H9 (cell line): ENCODE data around the gene CSF2. TPM values are rescaled to one million over a fixed set of nuclear protein-coding genes. Genes with fewer than 3 reads are reported as not detected.

Source experiments
- DNase-seq: peaks from one replicate; pipeline ENCODE4 v3.0.0-alpha.2; 2017
- H2AFZ ChIP-seq: one replicate; pipeline ENCODE4 v1.6.1; 2013; ENCODE audit warnings: mild to moderate bottlenecking, low read length, control low read depth, moderate library complexity
- H2AK5ac ChIP-seq: 2 replicates; pipeline ENCODE4 v1.6.1; 2013; ENCODE audit warnings: low read length, control low read depth, mixed read lengths; ENCODE audit not compliant: insufficient read length
- H2BK120ac ChIP-seq: one replicate; pipeline ENCODE4 v1.6.1; 2013; ENCODE audit warnings: low read depth, mild to moderate bottlenecking, low read length, control low read depth, inconsistent platforms; ENCODE audit not compliant: poor library complexity, severe bottlenecking
- H2BK12ac ChIP-seq: 2 replicates; pipeline ENCODE4 v1.6.1; 2013; ENCODE audit warnings: low read length, control low read depth, mixed read lengths, low read depth; ENCODE audit not compliant: insufficient read length
- H2BK15ac ChIP-seq: 2 replicates; pipeline ENCODE4 v1.6.1; 2013; ENCODE audit warnings: low read depth, low read length, control low read depth
- H2BK20ac ChIP-seq: one replicate; pipeline ENCODE4 v1.6.1; 2013; ENCODE audit warnings: low read depth, mild to moderate bottlenecking, low read length, control low read depth, inconsistent platforms; ENCODE audit not compliant: poor library complexity, severe bottlenecking
- H2BK5ac ChIP-seq: 2 replicates; pipeline ENCODE4 v1.6.1; 2013; ENCODE audit warnings: low read length, control low read depth, mixed read lengths; ENCODE audit not compliant: insufficient read length
- H3K14ac ChIP-seq: 2 replicates; pipeline ENCODE4 v1.6.1; 2013; ENCODE audit warnings: low read length, control low read depth; ENCODE audit not compliant: insufficient read depth
- H3K18ac ChIP-seq: 2 replicates; pipeline ENCODE4 v1.6.1; 2013; ENCODE audit warnings: low read depth, mild to moderate bottlenecking, mixed read lengths, low read length, control low read depth; ENCODE audit not compliant: insufficient read length
- H3K23ac ChIP-seq: 2 replicates; pipeline ENCODE4 v1.6.1; 2013; ENCODE audit warnings: low read length, control low read depth, mixed read lengths, low read depth; ENCODE audit not compliant: insufficient read length
- H3K23me2 ChIP-seq: 2 replicates; pipeline ENCODE4 v1.6.1; 2013; ENCODE audit warnings: low read depth, mild to moderate bottlenecking, mixed read lengths, low read length, control low read depth; ENCODE audit not compliant: insufficient read length, poor library complexity, severe bottlenecking
- H3K27ac ChIP-seq: 2 replicates; pipeline ENCODE4 v1.5.1; 2013; ENCODE audit warnings: low read length, control low read depth, mixed read lengths, low read depth; ENCODE audit not compliant: insufficient read length
- H3K27me3 ChIP-seq: 2 replicates; pipeline ENCODE4 v1.6.1; 2013; ENCODE audit warnings: low read length, control low read depth, inconsistent platforms; ENCODE audit not compliant: insufficient read depth
- H3K4ac ChIP-seq: 2 replicates; pipeline ENCODE4 v1.6.1; 2013; ENCODE audit warnings: low read depth, mild to moderate bottlenecking, control low read depth, inconsistent platforms, low read length, moderate library complexity
- H3K4me1 ChIP-seq: 2 replicates; pipeline ENCODE4 v1.6.1; 2013; ENCODE audit warnings: low read length, control low read depth, inconsistent platforms; ENCODE audit not compliant: insufficient read depth
- H3K4me2 ChIP-seq: 2 replicates; pipeline ENCODE4 v1.6.1; 2013; ENCODE audit warnings: low read length, control low read depth, mixed read lengths; ENCODE audit not compliant: insufficient read length, insufficient read depth
- H3K56ac ChIP-seq: 2 replicates; pipeline ENCODE4 v1.6.1; 2013; ENCODE audit warnings: low read depth, mild to moderate bottlenecking, mixed read lengths, low read length, control low read depth; ENCODE audit not compliant: insufficient read length
- H3K79me1 ChIP-seq: 2 replicates; pipeline ENCODE4 v1.6.1; 2013; ENCODE audit warnings: low read depth, mild to moderate bottlenecking, moderate library complexity, low read length, control low read depth, inconsistent platforms; ENCODE audit not compliant: insufficient read depth, poor library complexity, severe bottlenecking
- H3K79me2 ChIP-seq: 2 replicates; pipeline ENCODE4 v1.6.1; 2013; ENCODE audit warnings: low read length, control low read depth, inconsistent platforms; ENCODE audit not compliant: insufficient read depth
- H3K9ac ChIP-seq: 2 replicates; pipeline ENCODE4 v1.6.1; 2013; ENCODE audit warnings: low read length, control low read depth, mixed read lengths; ENCODE audit not compliant: insufficient read length; ENCODE audit errors: extremely low read depth
- H3K9me3 ChIP-seq: one replicate; pipeline ENCODE4 v1.6.1; 2013; ENCODE audit warnings: low read depth, low read length, inconsistent platforms; ENCODE audit not compliant: control insufficient read depth
- H3T11ph ChIP-seq: one replicate; pipeline ENCODE4 v1.6.1; 2013; ENCODE audit warnings: mild to moderate bottlenecking, low read length, control low read depth, inconsistent platforms
- H4K20me1 ChIP-seq: one replicate; pipeline ENCODE4 v1.6.1; 2013; ENCODE audit not compliant: control insufficient read depth, insufficient read length, insufficient read depth
- H4K5ac ChIP-seq: 2 replicates; pipeline ENCODE4 v1.6.1; 2013; ENCODE audit warnings: low read depth, mild to moderate bottlenecking, mixed read lengths, low read length, control low read depth; ENCODE audit not compliant: insufficient read length
- H4K8ac ChIP-seq: replicated peaks from 2 replicates; pipeline ENCODE4 v1.6.1; 2013; ENCODE audit warnings: low read length, control low read depth, mixed read lengths, low read depth; ENCODE audit not compliant: insufficient read length
- H4K91ac ChIP-seq: 2 replicates; pipeline ENCODE4 v1.6.1; 2013; ENCODE audit warnings: low read depth, mild to moderate bottlenecking, moderate library complexity, mixed read lengths, low read length, control low read depth; ENCODE audit not compliant: insufficient read length
- H3K27ac Mint-ChIP-seq, 3 experiments: 2 replicates in 2 of 3; 3 replicates in 1 of 3; pipeline ENCODE4 v1.8.0; 2020 to 2021; ENCODE audit warnings: mixed read lengths in 3 of 3, mild to moderate bottlenecking in 1 of 3, moderate library complexity in 1 of 3
- H3K27me3 Mint-ChIP-seq: 2 replicates; pipeline ENCODE4 v1.8.0; 2021; ENCODE audit warnings: low read depth, mild to moderate bottlenecking, moderate library complexity, mixed read lengths
- H3K36me3 Mint-ChIP-seq, 3 experiments: 2 replicates in 2 of 3; 3 replicates in 1 of 3; pipeline ENCODE4 v1.8.0; 2020 to 2021; ENCODE audit warnings: low read depth in 3 of 3, mixed read lengths in 3 of 3; ENCODE audit not compliant: insufficient read depth in 1 of 3
- H3K4me1 Mint-ChIP-seq, 2 experiments: 2 replicates each; pipeline ENCODE4 v1.8.0; 2020; ENCODE audit warnings: mixed read lengths in 2 of 2
- H3K4me3 Mint-ChIP-seq, 2 experiments: 2 replicates in 1 of 2; 3 replicates in 1 of 2; pipeline ENCODE4 v1.8.0; 2020 to 2021; ENCODE audit warnings: mild to moderate bottlenecking in 2 of 2, mixed read lengths in 2 of 2, moderate library complexity in 1 of 2
- H3K9me3 Mint-ChIP-seq, 2 experiments: 2 replicates in 1 of 2; 3 replicates in 1 of 2; pipeline ENCODE4 v1.8.0; 2020; ENCODE audit warnings: mild to moderate bottlenecking in 2 of 2, mixed read lengths in 2 of 2, moderate library complexity in 1 of 2
- WGBS: extraction: QIAGEN DNeasy Blood & Tissue Kit; methylation state at CpG from one replicate; pipeline ENCODE4 v1.1.7; 2013; ENCODE audit warnings: missing lambda C conversion rate, low lambda C conversion rate, mixed read lengths; ENCODE audit not compliant: insufficient read length; ENCODE audit errors: extremely low coverage; 5-methylcytosine and 5-hydroxymethylcytosine counted together
- total RNA-seq: library from RNA; stranded (reverse); gene quantifications from 2 replicates; pipeline ENCODE4 v1.2.1, GENCODE V29; 2021
- TF ChIP-seq, protein P1 (sequence below): fragments of 200-600 bp; sonication (generic); conservative IDR thresholded peaks from 3 replicates; pipeline ENCODE4 v1.8.0; 2021; ENCODE audit warnings: antibody characterized with exemption, mild to moderate bottlenecking

Gene CSF2
- total RNA-seq, 1 experiment from 2014 or later, result not detected

DNA sequence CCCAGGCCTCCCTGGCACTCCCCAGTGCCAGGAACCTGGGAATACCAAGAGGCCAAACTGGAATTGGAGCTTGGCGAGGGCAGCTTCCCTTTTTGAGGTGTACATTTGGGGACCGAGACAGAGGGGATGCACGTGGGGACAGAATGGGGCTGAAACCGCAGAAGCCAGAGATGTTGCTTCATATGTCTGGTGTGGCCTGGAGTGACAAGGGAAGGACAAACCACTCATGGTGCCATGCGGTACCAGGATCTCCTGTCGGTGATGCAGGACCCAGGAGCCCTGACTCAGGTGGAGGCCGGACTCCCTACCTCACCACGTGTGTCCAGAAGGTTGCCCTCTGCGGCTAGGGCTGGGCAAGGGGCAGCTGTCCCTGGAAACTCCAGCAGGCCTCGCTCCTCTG, 4.0 kb upstream of the CSF2 start:
- no peaks in the 10 kb centered on the region for H3K36me3 Mint-ChIP-seq
- TF ChIP-seq, protein P1, sequence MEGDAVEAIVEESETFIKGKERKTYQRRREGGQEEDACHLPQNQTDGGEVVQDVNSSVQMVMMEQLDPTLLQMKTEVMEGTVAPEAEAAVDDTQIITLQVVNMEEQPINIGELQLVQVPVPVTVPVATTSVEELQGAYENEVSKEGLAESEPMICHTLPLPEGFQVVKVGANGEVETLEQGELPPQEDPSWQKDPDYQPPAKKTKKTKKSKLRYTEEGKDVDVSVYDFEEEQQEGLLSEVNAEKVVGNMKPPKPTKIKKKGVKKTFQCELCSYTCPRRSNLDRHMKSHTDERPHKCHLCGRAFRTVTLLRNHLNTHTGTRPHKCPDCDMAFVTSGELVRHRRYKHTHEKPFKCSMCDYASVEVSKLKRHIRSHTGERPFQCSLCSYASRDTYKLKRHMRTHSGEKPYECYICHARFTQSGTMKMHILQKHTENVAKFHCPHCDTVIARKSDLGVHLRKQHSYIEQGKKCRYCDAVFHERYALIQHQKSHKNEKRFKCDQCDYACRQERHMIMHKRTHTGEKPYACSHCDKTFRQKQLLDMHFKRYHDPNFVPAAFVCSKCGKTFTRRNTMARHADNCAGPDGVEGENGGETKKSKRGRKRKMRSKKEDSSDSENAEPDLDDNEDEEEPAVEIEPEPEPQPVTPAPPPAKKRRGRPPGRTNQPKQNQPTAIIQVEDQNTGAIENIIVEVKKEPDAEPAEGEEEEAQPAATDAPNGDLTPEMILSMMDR, result no peak
- Histone ChIP-seq H3K27me3 (no peaks in the 10 kb centered on the region), H3K4me1 (no peaks in the 10 kb centered on the region), H2BK5ac (no peak overlapping the region), H2BK12ac (no peak overlapping the region), H3T11ph (no peak overlapping the region), H3K4ac (no peak overlapping the region), H2BK15ac (no peak overlapping the region), H3K56ac (no peak overlapping the region), H3K79me2 (no peaks in the 10 kb centered on the region), H4K5ac (no peak overlapping the region), H4K91ac (no peak overlapping the region), H3K79me1 (no peaks in the 10 kb centered on the region), H3K14ac (no peak overlapping the region; the same call in 1 of the 2 replicates), H3K18ac (no peak overlapping the region), H3K27ac (no peak overlapping the region), H3K4me2 (no peak overlapping the region), H3K23ac (no peak overlapping the region), H4K20me1 (no peaks in the 10 kb centered on the region), H2AFZ (no peak overlapping the region), H2BK120ac (no peak overlapping the region), H3K9me3 (no peaks in the 10 kb centered on the region), H3K9ac (no peak overlapping the region), H4K8ac (no peak overlapping the region), H2BK20ac (no peak overlapping the region), H2AK5ac (no peak overlapping the region), H3K23me2 (no peaks in the 10 kb centered on the region)
- H3K9me3 Mint-ChIP-seq, result no peaks in the 10 kb centered on the region; a peak in 1 of 5 replicates
- no CpG with 5 or more reads among the region's 10 CpGs for WGBS
- H3K27me3 Mint-ChIP-seq, result no peaks in the 10 kb centered on the region; the same call in none of the 2 replicates
- H3K27ac Mint-ChIP-seq, result no peak overlapping the region
- H3K4me3 Mint-ChIP-seq, result no peak overlapping the region
- no peak for DNase-seq
- peaks cover 0 to 3% of the 10 kb centered on the region in 2 experiments; a peak in 2 of 4 replicates for H3K4me1 Mint-ChIP-seq
